ENCODE measurements around the gene SGMS1.

DNA sequence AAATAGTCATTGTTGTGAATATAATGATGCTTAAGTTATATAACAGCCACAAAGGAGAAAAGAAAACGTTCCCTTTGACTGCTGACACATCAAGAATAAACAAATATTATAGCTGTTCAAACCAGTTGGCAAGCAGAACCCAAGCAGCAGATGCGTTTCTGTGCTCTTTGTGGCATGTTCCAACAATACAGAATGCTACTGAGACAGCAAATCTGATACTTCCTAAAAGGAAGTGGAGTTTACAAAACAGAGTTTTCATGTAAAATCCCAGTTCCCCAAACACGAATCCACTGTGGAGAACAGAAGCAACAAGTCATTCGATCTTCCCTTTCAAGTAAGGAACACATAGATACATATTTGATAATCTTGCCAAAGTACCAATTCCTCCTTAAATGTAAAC, 201.5 kb downstream of the SGMS1 start:
- TF ChIP-seq CTCF (IDR thresholded peaks at IDR 0.05; ENCODE audit: insufficient read depth, low read depth, low read length) (no peak), EZH2 (IDR thresholded peaks at IDR 0.05; ENCODE audit: insufficient read depth, low read length) (no peak)
